GM18907 (cell line): ENCODE measurements around the gene ARID4A.
"Not testable (repeated sequence)": the region's sequence is repeated elsewhere in the genome, so short reads cannot be mapped to it uniquely, and the experiment has no call there.

Experiments used
- ATAC-seq: cut with Tn5 transposase; IDR thresholded peaks from one replicate; pipeline ENCODE4 v1.9.1; 2021; ENCODE audit warnings: mild to moderate bottlenecking, moderate library complexity; ENCODE audit not compliant: unreplicated experiment

ARID4A gene

GRCh38 chr14:58362272-58362671 is 63.9 kb downstream of the ARID4A start:
- ATAC-seq = not testable (repeated sequence)

GRCh38 chr14:58362798-58363412 is 64.5 kb downstream of the ARID4A start:
- ATAC-seq = no peak

GRCh38 chr14:58364316-58364715 is 66.0 kb downstream of the ARID4A start:
- ATAC-seq = no peak

- ATAC-seq = no peak
Observed at GRCh38 chr14:58367296-58367695, 68.9 kb downstream of the ARID4A start.

- ATAC-seq = no peak
Observed at GRCh38 chr14:58368956-58369355, 70.6 kb downstream of the ARID4A start.

GRCh38 chr14:58376791-58377190 is 78.4 kb downstream of the ARID4A start:
- no peak for ATAC-seq

GRCh38 chr14:58390830-58391229 is 92.5 kb downstream of the ARID4A start:
- no peak for ATAC-seq

- no peak for ATAC-seq
Observed at GRCh38 chr14:58395562-58395811, 97.1 kb downstream of the ARID4A start.

GRCh38 chr14:58395812-58396788 is 97.7 kb downstream of the ARID4A start, which contains the start of gene TOMM20L:
Gene TOMM20L, plus strand, starts transcription at chr14:58395930. Its CDS starts 28 bp downstream, at chr14:58395958.
- ATAC-seq = peak; percentile 91

GRCh38 chr14:58397156-58397555 is 98.8 kb downstream of the ARID4A start:
- no peak for ATAC-seq

GRCh38 chr14:58398495-58398894 is 100.1 kb downstream of the ARID4A start:
- ATAC-seq = no peak

GRCh38 chr14:58398895-58399294 is 100.5 kb downstream of the ARID4A start:
- no peak for ATAC-seq

- ATAC-seq = no peak
Observed at GRCh38 chr14:58401587-58401986, 103.2 kb downstream of the ARID4A start.

- no peak for ATAC-seq
Observed at GRCh38 chr14:58408681-58409215, 110.4 kb downstream of the ARID4A start.

GRCh38 chr14:58414845-58415244 is 116.5 kb downstream of the ARID4A start:
- ATAC-seq = no peak

GRCh38 chr14:58415636-58416547 is 117.5 kb downstream of the ARID4A start:
- ATAC-seq = no peak

GRCh38 chr14:58416934-58417333 is 118.6 kb downstream of the ARID4A start:
- not testable (repeated sequence) for ATAC-seq
